Parathyroid adenoma (tissue), 2 donors: ENCODE data around the gene CZIB.

Source experiments
- H2AFZ ChIP-seq: fragments of 300-600 bp; sonication (generic); one replicate; pipeline ENCODE4 v1.7.0; 2017; ENCODE audit warnings: antibody characterized with exemption, mild to moderate bottlenecking
- H3K27ac ChIP-seq: fragments of 300-600 bp; sonication (generic); one replicate; pipeline ENCODE4 v1.7.0; 2017
- H3K27me3 ChIP-seq: fragments of 300-600 bp; sonication (generic); one replicate; pipeline ENCODE4 v1.7.0; 2017; ENCODE audit warnings: low read length; ENCODE audit not compliant: control insufficient read depth, insufficient read depth
- H3K36me3 ChIP-seq: fragments of 300-600 bp; sonication (generic); one replicate; pipeline ENCODE4 v1.7.0; 2017; ENCODE audit warnings: low read length; ENCODE audit not compliant: control insufficient read depth, insufficient read depth
- H3K4me1 ChIP-seq: fragments of 300-600 bp; sonication (generic); one replicate; pipeline ENCODE4 v1.7.0; 2017; ENCODE audit warnings: control low read depth
- H3K4me2 ChIP-seq: fragments of 300-600 bp; sonication (generic); one replicate; pipeline ENCODE4 v1.7.0; 2017; ENCODE audit warnings: low read length
- H3K4me3 ChIP-seq: fragments of 300-600 bp; sonication (generic); one replicate; pipeline ENCODE4 v1.7.0; 2017; ENCODE audit warnings: low read depth, low read length
- H3K79me2 ChIP-seq: fragments of 300-600 bp; sonication (generic); one replicate; pipeline ENCODE4 v1.7.0; 2017; ENCODE audit warnings: control low read depth
- H3K9ac ChIP-seq: fragments of 300-600 bp; sonication (generic); one replicate; pipeline ENCODE4 v1.7.0; 2017; ENCODE audit warnings: mild to moderate bottlenecking
- H3K9me3 ChIP-seq: fragments of 300-600 bp; sonication (generic); one replicate; pipeline ENCODE4 v1.7.0; 2017; ENCODE audit warnings: low read length; ENCODE audit not compliant: control insufficient read depth
- TF ChIP-seq, protein P1 (sequence below): fragments of 300-600 bp; sonication (generic); IDR thresholded peaks from one replicate; pipeline ENCODE4 v1.7.0; 2017; ENCODE audit warnings: antibody characterized with exemption, mild to moderate bottlenecking
- donor health status: primary hyperparathyroidism.

CZIB gene

DNA sequence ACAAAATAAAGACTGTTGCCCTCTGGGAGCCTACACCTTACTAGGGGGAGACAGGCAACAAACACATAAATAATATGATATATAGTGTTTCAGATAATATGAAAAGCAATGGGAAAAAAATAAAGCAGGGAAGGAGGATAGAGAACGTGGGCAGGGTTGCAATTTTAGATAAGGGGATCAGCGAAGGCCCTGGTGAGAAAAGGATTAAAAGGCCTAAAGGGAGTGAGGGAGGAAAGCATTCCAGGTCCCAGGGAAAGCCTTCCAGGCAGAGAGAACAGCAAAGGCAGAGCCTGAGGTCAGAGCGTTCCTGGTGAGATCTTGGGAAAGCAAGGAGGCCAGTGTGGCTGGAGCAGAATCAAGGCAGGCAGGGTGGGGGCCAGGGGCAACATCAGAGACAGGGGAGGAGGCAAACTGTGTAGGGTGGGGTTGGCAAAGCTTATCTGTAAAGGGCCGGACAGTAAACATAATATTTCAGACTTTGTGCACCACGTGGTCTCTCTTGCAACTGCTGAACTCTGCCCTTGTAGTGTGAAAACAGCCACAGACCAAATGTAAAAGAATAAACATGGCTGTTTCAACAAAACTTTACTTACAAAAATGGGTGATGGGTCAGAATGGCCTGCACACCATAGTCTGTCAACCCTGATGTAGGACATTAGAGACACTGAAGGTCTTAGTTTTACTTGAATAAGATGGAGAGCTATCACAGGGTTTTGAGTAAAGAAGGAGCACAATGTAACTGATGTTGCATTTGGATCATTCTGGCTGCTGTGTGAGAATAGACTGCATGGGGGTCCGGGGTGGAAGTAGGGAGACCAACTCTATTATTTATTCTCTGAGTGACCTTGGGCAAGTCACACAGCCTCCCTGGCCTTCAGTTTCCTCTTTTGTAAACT, 37.1 kb downstream of the CZIB start:
- no peak overlapping the region for H2AFZ ChIP-seq

DNA sequence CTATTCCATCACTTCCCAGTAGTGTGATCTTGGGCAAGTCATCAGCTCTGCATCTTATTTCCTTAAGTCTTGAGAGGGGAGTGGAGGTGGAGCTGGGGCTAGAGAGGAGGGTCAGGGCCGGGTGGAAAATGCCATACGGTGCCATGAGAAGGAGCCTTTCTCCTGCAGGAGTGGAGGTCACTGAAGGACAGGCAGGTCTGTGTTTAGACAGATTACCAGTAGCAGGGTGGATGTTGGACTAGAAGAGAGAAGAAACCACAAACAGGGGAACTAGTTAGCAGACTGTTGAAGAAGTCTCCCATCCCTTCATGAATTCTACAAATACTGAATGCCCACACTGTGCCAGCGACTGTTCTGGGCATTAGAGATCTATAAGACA, 37.7 kb downstream of the CZIB start:
- no peak overlapping the region for H3K9ac ChIP-seq
- H3K27me3 ChIP-seq = no peaks in the 10 kb centered on the region
- no peaks in the 10 kb centered on the region for H3K79me2 ChIP-seq

More for the DNA sequence above, 37.1 kb downstream of the CZIB start:
- H3K9me3 ChIP-seq = no peaks in the 10 kb centered on the region
- H3K36me3 ChIP-seq = no peaks in the 10 kb centered on the region
- no peaks in the 10 kb centered on the region for H3K27me3 ChIP-seq
- TF ChIP-seq, protein P1, sequence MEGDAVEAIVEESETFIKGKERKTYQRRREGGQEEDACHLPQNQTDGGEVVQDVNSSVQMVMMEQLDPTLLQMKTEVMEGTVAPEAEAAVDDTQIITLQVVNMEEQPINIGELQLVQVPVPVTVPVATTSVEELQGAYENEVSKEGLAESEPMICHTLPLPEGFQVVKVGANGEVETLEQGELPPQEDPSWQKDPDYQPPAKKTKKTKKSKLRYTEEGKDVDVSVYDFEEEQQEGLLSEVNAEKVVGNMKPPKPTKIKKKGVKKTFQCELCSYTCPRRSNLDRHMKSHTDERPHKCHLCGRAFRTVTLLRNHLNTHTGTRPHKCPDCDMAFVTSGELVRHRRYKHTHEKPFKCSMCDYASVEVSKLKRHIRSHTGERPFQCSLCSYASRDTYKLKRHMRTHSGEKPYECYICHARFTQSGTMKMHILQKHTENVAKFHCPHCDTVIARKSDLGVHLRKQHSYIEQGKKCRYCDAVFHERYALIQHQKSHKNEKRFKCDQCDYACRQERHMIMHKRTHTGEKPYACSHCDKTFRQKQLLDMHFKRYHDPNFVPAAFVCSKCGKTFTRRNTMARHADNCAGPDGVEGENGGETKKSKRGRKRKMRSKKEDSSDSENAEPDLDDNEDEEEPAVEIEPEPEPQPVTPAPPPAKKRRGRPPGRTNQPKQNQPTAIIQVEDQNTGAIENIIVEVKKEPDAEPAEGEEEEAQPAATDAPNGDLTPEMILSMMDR = no peak
- no peak overlapping the region for H3K4me2 ChIP-seq
- H3K4me3 ChIP-seq = no peak overlapping the region
- no peaks in the 10 kb centered on the region for H3K4me1 ChIP-seq
- no peak overlapping the region for H3K27ac ChIP-seq
- H3K79me2 ChIP-seq = no peaks in the 10 kb centered on the region
- no peak overlapping the region for H3K9ac ChIP-seq

DNA sequence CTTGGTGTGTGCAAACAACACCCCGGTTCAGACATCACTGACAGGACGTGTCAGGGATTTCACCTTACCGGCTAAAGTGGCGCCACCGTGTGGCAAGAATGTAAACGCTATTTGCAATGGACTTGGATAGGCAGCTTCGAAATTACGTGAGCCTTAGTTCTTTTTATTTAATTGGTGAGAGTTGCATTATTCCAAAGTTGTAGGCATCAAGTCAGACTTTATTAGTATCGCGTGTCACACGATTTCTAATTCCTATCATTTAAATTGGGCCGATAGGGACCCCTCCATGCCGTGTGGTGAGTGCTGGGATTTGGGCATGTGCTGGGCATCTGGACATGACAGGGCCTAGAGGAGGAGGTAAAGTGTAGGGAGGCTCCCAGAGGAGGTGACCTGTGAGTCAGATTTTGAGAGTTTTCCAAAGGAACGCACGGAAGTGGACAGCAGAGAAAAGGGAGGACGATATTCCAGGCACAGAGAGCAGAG, 38.3 kb downstream of the CZIB start:
- no peak overlapping the region for H2AFZ ChIP-seq
- TF ChIP-seq, protein P1 = peak; percentile 77

More for the DNA sequence above, 37.7 kb downstream of the CZIB start:
- Histone ChIP-seq H3K27ac (no peak overlapping the region), H3K36me3 (no peaks in the 10 kb centered on the region), H2AFZ (no peak overlapping the region), H3K9me3 (no peaks in the 10 kb centered on the region), H3K4me3 (no peak overlapping the region), H3K4me1 (no peaks in the 10 kb centered on the region), H3K4me2 (no peak overlapping the region)
- TF ChIP-seq, protein P1 = no peak

DNA sequence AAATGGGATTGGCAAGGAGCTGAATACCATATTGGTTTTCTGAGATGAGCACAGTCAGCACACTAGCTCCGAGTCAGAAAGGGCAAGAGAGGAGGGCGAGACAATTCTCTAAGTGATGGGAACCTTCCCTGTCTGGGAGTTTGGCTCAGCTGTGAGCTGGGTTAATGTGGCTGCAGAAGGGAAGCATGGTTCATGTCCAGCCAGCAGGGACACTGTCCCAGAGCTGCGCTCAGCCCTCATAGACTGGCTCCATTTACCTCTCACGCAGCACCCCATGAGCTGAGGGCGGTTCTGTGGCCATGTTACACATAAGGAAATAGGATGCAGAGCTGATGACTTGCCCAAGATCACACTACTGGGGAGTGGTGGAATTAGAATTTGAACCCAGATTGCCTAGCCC, 39.5 kb downstream of the CZIB start:
- Histone ChIP-seq H2AFZ (no peak overlapping the region), H3K4me2 (no peak overlapping the region), H3K9me3 (no peaks in the 10 kb centered on the region), H3K27ac (no peak overlapping the region), H3K36me3 (no peaks in the 10 kb centered on the region), H3K4me3 (no peak overlapping the region), H3K79me2 (no peaks in the 10 kb centered on the region), H3K9ac (no peak overlapping the region), H3K4me1 (no peaks in the 10 kb centered on the region), H3K27me3 (no peaks in the 10 kb centered on the region)
- TF ChIP-seq, protein P1 = no peak

More for the DNA sequence above, 38.3 kb downstream of the CZIB start:
- H3K4me2 ChIP-seq = no peak overlapping the region
- H3K9me3 ChIP-seq = no peaks in the 10 kb centered on the region
- H3K36me3 ChIP-seq = no peaks in the 10 kb centered on the region
- H3K79me2 ChIP-seq = no peaks in the 10 kb centered on the region
- no peak overlapping the region for H3K9ac ChIP-seq
- H3K27ac ChIP-seq = no peak overlapping the region
- H3K4me1 ChIP-seq = no peaks in the 10 kb centered on the region
- no peaks in the 10 kb centered on the region for H3K27me3 ChIP-seq
- no peak overlapping the region for H3K4me3 ChIP-seq
